ENCODE results near the gene SPEG. TPM values are rescaled to one million over a fixed set of nuclear protein-coding genes. Genes with fewer than 3 reads are reported as not detected.

SPEG gene
- total RNA-seq, 1 donor from 2014 or later: 80.5 TPM

DNA sequence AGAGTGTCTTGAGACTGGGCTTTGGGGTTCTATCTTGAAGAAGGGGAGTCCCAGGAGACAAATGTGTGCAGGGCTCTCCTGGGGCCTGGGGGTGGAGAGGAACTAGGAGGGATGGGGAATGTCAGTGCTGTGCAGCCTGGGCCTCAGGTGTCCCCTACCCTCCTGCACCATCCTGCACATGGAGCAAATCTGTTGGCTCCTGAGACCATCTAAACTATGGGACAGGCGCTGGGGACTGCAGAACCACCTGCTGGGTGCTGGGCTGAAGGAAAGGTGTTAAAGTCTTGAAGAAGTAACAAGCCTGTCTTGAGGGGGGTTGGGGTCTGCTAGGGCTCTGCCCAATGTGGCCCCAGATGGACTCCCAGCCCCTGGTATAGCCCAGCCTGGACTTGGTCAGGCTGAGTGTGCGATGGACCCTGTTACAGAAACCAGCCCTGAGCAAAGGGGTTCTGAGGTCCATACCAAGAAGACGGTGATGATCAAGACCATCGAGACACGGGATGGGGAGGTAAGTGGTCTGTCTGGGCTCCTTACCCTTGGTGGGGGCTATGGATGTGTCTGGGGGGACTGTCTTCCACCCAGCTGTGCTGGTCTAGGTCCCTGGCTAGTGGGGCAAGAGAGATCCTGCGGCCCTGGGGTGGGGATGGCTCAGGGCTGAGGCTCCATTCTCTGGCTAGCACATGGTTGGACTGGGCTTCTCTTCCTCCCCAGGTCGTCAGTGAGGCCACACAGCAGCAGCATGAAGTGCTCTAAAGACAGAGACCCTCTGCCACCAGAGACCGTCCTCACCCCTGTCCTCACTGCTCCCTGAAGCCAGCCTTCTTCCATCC is 9.2 kb upstream of the SPEG start:
- no peak for DNase-seq (ENCODE audit: low spot score)

DNA sequence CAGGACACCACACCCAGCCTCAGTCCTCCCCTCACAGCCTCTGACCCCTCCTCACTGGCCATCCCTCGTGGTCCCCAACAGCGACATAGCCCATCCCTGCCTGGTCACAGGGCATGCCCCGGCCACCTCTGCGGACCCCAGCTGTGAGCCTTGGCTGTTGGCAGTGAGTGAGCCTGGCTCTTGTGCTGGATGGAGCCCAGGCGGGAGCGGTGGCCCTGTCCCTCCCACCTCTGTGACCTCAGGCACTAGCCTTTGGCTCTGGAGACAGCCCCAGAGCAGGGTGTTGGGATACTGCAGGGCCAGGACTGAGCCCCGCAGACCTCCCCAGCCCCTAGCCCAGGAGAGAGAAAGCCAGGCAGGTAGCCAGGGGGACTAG is 8.6 kb upstream of the SPEG start:
- no peak for DNase-seq (ENCODE audit: low spot score)

DNA sequence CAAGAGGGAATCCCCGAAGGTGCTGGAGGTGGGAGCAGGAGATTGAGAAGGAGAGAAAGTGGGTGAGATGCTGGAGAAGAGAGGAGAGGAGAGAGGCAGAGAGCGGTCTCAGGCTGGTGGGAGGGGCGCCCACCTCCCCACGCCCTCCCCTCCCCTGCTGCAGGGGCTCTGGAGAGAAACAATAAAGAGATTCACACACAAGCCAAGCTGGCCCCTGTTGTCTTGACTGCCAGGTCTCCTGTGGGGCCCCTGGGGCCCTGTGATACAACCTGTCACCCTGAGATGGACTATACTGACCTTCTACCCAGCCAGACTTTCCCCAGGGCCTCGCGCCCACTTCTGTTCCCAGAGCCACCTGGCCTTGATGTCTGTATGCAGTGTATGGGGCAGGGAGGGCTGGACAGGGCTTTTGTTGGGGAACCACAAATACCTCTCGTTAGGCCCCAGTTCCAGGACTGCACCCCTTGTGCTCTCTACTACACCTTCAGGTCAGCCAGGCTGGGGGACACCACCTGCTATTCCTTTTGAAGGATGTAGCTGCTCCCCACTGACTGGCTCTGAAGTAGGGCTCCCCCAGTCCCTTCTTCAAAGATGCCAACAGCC is 8.0 kb upstream of the SPEG start:
- no peak for DNase-seq (ENCODE audit: low spot score)

DNA sequence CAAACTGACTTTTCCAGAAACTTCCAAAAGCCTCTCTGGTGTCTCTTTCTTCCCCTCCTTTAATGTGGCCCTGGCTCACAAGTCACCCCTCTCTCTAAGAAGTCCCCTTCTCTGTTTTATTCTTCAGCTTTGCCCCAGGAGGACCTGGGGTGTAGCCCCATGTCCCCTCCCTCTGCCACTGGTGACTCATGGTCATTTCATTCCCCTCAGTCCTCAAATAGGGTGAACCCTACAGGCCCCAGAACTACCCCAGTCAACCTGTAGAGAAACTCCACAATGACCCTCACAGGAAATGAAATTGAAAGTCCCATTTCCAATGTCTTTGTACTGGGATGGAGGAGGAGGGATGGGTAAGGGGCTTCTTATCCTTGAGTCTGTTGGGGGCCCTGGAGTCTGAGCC is 6.2 kb upstream of the SPEG start:
- no peak for DNase-seq (ENCODE audit: low spot score)

DNA sequence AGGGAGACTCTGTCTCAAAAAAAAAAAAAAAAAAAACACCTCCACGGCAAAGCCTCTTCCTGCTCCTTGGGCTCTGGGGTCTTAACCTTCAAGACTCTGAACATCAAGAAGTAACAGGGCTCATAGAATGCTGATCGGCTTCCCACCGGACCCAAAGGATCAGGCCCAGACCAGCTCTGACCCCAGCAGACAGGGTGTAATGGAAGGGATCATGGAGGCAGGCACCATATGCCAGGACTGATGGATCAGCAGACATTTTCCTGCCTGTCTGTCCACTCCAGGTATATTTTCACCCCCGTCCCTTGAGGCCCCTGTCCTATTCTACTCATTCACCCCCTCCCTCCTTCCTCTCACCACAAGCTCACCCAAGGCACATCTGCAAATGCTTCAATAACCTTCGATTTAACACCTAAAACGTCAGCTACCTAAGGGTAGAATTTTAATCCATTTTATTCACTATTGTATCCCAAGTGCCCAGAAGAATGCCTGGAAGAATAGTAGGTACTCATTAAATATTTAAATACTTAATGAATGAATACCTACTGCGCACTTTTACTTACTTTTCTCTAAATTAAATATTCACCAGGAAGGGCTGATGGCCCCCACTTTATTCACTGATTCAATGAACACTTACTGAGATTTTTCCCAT is 4.6 kb upstream of the SPEG start:
- no peak for DNase-seq (ENCODE audit: low spot score)

DNA sequence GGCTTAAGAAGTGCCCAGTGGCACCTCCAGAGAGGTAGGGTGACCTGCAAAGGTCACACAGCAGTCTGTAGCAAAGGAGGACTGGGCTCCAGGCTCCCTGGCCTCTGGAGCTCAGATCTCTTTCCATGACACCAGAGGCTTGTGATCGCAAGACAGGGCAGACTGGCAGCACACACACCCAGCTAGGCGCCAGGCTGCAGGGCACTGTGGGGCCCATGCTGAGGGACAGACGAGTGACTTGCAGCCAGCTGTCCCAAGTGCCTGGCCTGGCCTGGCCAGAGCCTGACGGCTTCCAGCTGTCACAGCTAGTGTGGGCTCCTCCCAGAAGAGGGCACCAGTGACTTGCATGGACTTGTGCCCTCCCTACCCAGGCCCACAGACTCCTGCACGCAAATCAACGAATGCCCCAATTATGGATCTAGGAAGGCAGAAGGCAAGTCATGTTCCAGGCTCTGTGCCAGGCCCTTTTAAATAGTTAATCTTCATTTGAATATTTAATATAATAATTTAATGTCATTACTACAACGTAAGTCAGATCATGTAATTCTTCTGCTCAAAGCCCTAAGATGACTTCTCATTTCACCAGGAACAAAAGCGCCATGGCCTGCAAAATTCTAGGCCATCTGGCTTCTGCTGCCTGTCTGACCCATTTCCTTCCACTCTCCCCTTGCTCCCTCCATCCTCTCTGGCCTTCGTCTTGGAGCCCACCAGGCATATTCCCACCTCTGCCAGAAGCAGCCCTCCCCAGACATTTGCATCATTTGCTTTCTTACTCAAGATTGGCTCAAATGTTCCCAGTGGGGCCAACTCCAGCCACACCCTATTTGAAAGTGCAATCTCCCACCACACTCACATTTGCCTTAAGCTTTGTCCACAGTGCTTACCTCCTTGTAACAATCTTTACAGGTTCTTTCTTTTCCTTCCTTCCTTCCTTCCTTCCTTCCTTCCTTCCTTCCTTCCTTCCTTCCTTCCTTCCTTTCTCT is 3.7 kb upstream of the SPEG start:
- no peak for DNase-seq (ENCODE audit: low spot score)

DNA sequence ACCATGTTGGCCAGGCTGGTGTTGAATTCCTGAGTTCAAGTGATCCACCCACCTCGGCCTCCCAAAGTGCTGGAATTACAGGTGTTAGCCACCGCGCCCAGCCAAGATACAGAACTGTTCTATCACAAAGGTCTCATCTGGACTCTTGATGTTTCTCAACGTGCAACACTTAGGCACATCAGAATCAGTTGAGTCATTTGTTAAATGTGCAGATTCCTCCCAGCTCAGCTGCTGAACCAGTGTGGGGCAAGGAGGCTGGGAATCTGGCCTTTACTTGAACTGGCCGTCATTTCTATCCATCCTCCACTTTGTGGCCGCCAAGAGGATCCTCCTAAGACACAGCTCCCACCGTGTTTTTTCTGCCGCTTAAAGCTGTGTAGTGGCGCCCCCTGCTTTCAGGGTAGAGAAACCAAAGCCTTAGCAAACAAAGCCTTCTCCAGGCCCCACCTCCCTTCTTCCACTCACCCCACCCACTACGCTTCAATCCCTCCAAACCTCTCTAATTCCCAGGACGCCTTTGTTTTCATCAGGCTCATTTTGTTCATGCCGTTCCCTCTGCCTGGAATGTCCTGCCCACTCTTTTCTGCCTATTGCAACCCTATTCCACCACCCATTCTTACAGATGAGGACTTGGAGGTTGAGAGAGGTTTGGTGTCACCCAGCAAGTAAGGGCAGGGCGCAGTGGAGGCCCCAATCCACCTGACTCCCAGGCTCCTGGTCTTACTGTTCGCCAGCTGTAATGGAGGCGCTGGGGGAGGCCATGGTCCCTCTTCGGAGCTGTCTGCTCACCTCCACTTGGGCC is 776 bp upstream of the SPEG start:
- no peak for DNase-seq (ENCODE audit: low spot score)

DNA sequence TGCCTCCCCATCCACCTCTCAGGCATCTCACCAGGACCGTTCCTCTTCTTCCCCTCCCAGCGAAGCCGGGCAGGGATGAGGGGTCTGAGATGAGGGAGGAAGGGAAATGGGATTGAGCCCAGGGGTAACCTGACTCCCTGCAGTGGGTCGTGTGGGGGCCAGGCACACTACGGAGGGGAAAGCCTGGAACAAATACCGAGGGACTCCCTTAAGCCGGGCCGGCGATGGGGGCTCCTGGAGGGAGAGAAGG is 250 bp upstream of the SPEG start:
- DNase-seq (ENCODE audit: low spot score): no peak

DNA sequence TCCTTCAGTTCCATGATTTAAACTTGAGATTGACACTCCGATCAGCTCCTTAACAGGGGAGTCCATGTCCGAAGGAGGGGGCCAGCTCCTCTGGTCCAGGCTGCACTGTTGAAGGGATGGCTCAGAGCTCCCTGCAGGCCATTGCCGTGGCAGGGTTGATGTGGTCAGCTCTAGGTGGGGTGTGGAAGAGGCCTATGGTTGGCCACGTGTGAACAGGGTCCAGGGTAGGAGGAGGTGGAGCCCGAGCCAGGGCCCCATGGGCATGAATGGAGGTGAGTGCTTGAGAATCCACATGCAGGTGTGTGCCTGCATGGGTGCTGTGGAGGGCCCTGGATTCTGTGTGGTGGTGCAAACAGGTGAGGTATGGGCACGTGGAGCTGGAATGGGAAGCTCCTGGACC is 1.1 kb downstream of the SPEG start:
- DNase-seq (ENCODE audit: low spot score): no peak

DNA sequence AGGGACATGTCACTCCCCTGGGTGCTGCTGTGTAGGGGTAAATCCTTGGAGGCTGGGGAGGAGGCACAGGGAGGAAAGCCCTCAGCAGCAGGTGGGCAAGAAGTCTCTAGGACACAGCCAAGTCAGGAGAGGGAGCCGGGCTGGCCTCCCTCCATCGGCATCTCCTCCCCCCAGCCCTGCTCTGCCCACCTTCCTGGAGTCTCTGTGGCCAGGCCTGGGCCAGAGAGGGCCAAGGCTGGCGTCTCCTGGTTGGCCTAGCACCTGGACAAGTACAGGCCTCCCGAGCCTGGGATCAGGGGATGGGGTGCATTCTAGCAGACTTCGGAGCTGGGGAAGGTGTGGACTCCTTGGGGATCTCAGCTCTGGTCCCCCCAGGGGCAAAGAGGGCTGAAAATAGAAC is 1.8 kb downstream of the SPEG start:
- DNase-seq (ENCODE audit: low spot score): no peak

DNA sequence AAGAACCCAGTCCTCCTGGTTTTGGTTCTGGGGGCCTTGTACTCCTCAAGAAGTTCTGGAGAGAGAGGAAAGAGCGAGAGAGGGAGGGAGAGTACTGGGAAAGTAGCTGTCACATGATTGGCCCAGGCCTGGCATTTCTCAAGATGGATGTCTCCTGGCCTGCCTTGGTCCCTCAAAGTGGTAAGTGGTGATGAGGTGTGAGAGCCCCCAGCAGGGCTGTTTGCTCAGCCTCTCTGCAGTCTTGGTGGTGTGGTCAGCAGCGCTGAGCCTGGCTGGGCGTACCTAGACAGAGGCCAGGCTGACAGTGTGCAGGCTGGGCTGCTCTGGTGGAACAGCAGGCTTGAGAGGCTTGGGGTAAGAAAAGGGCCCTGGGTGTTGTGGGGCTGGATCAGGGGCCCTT is 2.5 kb downstream of the SPEG start:
- DNase-seq (ENCODE audit: low spot score): no peak

DNA sequence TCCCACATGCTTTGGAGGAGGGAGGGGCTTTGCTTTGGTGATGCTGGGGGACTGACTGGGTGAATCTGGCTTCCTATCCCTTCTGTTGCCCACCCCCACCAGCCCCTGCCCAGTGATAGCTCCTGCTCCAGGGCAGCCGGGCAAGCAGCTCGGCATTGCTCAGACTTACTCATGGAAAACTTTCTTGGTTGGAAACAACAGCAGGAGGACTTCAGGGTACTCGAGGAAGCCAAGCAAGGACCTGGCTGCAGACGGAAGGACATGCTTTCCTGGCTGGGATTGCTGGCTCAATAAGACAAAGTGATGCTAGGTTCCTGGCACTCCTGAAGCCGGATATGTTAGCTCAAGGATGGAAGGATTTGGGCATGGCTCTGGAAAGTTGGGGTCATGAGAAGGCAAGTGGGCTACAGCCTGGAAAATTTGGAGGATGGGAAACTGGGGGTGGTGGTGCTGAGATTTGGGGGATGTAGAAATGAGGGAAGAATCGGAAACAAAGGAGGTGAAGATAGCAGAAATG is 3.1 kb downstream of the SPEG start:
- no peak for DNase-seq (ENCODE audit: low spot score)

DNA sequence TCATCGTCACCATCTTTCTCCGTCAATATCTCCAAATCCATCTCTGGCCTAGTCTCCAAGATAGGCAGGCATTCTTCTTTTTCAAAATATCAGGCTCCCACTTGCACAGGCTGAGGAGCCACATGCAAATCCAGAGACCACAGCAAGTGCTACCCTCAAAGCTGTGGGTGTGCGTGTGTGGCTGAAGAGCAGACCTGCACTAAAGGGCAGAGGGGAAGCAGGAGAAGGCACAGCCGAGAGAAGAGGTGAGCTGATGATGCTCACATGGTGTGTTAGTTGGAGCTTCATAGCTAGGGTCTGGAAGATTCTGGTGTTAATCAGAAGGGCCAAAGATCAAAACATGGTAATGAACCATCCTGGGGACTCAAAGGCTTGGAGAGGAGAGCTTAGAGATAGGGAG is 3.8 kb downstream of the SPEG start:
- DNase-seq (ENCODE audit: low spot score): no peak

DNA sequence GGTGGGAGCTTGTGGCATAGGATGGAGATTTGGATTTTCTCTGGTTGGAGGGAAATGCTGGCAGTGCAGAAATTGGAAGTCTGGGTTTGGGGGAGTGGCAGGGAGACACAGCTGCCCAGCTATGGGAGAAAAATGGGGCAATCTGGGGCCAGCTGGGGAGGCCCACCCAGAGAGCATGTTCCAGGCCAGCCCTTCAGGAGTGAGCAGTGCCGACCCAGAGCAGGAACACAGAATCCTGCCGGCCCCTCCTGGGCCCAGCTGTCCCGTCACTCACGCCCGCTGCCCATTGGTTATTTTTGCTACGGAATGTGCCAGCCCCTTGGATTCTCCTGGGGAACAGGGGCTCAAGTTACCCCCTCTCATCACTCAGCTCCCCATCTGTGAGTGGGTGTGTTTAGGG is 4.9 kb downstream of the SPEG start:
- no peak for DNase-seq (ENCODE audit: low spot score)

DNA sequence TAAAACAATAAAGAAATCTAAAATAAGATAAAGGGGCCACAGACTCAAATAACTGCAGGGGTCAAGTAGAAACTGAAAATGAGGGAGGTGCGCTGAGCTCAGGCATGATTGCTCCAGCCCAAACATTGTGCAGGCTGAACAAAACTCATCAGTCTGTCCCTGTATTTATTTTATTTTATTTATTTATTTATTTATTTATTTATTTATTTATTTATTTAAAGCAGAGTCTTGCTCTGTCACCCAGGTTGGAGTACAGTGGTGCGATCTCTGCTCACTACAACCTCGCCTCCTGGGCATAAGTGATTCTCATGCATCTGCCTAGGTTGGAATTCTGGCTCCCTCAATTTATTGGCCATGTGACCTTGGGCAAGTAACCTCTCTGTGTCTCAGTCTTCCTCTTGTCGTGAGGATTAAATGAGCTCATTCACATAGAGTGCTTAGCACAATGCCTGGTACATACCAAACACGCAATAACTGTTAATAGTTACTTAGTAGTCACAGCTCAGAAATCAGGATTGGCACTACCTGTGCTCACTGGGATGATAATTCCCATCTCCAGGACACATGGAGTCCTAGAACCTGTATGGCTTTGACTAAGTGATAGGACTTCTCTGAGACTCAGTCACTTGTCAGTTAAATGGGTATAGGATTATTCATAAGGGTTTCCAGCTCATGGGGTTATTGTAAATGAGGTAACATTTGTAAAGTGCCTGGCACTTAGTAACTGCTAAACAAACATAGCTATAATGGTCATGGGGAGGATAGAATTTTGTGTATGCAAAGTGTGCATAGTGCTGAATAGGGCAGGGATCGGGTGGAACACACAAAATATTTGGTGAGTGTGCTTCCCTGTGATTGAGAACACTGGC is 6.0 kb downstream of the SPEG start:
- DNase-seq (ENCODE audit: low spot score): no peak

DNA sequence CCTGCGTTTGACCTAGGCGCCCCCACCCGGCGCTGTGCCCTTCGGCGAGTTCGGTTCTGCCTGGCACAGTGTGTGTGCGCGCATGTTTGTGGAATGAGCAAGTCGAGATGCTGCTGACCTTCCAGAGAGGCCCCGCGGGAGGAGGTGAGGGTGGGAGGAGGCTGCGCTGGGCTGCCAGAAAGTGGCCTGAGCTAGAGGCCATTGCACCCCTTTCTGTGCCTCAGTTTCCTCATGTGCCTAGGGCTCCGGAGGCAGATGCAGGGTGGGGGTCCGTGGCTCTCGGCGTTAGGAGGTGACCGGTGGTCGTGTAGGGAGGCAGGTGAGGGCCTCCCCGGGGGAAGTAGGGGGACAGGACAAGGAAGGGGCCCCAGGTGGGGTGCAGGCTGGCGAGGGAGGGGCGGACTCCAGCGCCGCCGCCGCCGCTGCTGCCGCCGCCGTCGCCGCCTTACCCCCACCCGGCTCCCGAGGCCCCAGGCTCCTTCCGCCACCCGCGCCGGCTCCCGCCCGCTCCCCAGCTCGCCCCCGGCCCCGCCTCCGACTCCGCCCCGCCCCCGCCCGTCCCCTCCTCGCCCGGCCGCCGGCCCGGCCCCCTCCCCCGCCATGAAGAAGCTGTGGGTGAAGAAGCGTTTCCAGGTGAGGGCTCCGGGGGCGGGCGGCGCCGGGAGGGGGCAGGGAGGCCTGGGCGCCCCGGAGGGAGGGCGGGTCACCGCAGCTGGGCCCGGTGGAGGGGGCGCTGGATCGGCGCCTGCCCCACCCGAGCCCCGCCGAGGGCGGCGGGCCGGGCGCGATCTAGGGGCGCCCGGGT is 7.0 kb downstream of the SPEG start:
- no peak for DNase-seq (ENCODE audit: low spot score)

DNA sequence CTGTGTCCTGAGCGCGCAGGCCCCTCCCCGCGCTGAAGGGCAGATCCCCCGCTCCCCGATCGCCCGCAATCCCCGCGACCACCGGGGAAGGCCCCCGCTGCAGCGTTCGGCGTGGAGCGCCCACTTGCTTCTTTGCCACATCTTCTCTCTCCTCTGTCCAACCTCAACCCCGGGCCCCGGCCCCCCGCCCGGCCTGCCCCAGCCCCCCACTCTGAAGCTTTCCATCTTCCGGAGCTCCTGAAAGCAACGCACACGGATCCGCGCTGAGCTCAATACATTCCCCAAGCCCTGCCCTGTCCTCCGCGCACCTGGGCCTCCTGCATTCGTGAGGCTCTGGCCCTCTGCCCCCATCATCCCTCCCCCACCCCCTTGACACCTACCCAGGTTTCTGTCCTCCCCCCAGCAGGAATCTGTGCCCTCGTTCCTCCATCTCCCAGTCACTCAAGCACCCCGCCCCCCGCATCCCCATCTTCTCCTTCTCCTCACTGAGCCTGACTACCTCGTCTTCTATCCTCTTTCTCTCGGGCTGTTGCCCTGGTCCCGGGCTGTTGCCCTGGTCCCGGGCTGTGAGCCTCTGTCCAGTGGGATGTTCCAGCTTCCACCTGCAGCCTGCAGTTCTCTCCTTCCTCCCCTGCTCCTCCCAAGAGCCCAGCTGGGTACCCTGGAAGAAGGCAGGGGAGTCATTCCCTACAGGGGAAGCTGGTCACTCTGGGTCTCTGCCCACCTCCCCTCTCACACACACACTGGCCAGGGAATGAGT is 7.8 kb downstream of the SPEG start:
- no peak for DNase-seq (ENCODE audit: low spot score)

DNA sequence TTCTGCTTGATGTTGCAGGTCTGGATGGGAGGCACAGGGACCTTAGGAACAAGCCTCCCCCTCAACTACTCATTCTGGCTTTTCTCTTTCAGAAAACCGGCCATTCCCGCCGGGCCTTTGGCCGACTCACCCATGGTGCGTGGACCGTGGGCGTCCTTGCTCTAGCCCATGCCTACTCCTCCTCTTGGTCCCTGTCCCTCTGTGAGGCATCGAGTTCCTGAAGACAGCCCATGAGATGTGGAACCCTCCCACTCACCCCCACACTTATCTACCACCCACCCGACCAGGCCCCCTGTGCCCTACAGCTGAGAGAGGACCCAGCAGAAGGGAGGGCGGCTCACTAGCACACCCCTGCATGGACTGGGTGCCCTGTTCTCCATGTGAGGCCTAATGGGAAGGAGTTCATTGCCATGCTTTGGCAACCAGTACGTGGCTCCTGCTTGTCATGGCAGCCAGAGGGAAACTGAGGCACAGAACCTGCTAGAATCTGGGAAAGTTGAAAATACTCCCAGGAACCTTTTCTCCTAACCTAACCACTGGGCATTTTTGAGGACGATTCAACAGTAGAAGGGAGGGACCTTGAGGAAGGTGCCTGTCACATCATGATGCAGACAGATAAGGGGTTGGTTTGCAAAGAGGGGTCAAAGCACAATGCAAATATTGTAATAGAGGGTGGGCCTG is 8.5 kb downstream of the SPEG start:
- DNase-seq (ENCODE audit: low spot score): no peak

Data from mucosa of gallbladder (tissue), 1 donor.